ENCODE data around the gene ASB6. TPM values are rescaled to one million over a fixed set of nuclear protein-coding genes. Genes with fewer than 3 reads are reported as not detected.
"Not testable (repeated sequence)": the region's sequence is repeated elsewhere in the genome, so short reads cannot be mapped to it uniquely, and the experiment has no call there.

The ASB6 gene
- total RNA-seq, 1 donor from 2014 or later = 6.6 TPM

DNA sequence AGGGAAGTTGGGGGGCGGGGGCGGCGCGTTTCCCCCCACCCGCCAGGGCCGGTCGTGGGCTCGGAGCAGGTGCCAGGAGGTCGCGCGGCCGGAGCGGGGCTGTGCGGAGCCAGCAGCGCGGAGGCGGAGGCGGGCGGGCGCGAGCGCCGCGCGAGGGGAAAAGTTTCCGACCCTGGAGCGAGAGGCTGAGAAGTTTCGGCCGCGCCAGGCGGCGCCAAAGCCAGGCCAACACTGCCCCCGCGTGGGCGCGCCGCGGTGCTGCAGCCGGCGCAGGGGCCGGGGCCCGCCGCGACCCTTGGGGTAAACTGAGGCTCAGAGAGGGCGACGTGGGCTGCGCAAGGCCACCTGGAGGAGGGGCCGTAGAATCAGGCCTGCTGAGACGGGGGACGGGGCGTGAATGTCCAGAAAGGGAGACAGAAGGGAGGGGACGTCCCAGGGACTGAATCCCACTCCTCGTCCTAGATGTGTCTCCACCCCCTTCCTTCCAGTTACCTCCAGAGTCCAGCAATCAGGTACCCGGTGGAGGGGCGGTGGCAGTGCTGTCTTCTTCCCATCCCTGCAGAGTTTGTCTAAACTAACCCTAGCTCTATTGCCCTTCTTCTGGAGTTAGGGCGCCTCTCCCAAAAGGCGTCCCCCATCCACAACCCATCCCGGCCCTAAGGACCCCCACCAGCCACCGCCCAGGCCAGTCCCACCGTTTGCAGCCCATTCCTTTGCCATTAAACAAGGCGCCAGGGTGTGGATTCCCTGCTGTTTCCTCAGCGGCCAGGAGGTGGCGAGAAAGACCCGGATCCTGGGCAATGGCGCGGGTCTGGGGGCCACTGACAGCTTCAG lies 31.3 kb downstream of the ASB6 start:
- ATAC-seq (peak; percentile 76), DNase-seq (ENCODE audit: low spot score) (peak; percentile 77)

DNA sequence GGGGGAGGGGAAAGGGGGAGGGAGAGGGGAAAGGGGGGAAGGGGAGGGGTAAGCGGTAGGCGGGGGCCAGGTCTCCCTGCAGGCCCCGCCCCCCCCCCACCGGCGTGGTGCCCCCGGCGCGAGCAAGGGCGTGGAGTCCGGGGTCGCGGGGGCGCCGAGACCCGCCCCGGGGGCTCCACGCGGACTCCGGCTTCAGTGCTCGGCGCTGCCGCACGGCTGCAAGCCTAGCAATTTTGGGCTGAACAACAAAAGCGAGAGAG lies 31.8 kb downstream of the ASB6 start:
- ATAC-seq = no peak
- DNase-seq (ENCODE audit: low spot score) = no peak

DNA sequence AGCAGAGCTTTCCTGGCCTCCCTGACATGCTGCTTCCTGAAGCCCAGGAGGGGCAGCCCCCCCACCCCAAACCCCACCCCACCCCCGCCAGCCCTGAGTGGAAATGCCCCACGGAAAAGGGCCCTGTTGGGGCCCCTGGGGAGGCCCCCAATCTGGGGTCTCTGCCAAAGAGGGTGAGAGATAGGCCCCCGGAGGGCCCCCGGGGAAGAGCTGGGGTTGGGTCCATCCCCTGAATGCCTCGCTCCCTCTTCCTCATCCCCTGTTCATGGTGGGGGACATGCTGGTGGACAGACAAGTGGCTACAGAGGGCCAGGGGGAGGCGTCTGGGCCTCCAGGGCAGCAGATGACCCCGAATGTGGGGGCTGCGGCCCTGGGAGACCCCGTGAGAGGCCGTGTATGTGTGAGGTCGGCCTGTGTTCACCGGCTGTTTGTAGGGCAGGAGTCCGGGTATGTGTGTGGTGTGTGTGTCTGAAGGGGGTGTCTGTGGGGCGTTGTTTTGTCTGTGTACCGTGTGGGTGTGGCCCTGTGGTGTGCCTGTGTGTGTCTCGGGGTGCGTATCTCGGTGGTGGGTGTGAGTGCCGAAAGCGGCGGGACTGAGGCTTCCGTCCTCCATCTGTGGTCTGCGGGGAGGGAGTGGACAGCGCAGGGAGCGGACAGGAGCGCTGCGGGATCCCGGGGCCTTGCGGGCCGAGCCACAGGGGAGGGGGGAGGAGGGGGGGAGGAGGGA lies 32.3 kb downstream of the ASB6 start:
- DNase-seq (ENCODE audit: low spot score) (no peak), ATAC-seq (no peak)

- DNase-seq (ENCODE audit: low spot score) = no peak
- ATAC-seq = no peak
Observed at GRCh38 chr9:129608561-129609481, 33.1 kb downstream of the ASB6 start.

DNA sequence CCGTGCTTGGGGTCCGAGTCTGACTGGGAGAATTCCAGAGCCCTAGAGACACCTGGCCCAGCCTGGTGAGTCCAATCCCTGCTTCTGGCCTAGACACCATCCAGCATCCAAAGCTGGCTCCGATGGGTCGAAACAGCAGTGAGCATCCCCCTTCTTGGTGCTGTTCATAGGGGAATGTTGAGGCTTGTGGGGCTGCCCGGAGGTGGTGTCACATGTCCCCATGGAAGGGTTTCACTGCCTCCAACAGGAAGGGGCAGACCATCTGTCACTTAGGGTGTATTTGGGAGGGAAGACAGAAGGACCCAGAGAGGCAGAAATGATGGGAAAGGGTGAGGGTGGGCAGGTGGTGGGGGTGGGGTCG lies 34.9 kb downstream of the ASB6 start:
- DNase-seq (ENCODE audit: low spot score) (no peak), ATAC-seq (no peak)

- ATAC-seq (peak; percentile 57), DNase-seq (ENCODE audit: low spot score) (peak; percentile 82)
Observed at GRCh38 chr9:129606161-129607026, 35.6 kb downstream of the ASB6 start.

GRCh38 chr9:129604766-129605163 lies 37.2 kb downstream of the ASB6 start:
- DNase-seq (ENCODE audit: low spot score) = no peak
- no peak for ATAC-seq

DNA sequence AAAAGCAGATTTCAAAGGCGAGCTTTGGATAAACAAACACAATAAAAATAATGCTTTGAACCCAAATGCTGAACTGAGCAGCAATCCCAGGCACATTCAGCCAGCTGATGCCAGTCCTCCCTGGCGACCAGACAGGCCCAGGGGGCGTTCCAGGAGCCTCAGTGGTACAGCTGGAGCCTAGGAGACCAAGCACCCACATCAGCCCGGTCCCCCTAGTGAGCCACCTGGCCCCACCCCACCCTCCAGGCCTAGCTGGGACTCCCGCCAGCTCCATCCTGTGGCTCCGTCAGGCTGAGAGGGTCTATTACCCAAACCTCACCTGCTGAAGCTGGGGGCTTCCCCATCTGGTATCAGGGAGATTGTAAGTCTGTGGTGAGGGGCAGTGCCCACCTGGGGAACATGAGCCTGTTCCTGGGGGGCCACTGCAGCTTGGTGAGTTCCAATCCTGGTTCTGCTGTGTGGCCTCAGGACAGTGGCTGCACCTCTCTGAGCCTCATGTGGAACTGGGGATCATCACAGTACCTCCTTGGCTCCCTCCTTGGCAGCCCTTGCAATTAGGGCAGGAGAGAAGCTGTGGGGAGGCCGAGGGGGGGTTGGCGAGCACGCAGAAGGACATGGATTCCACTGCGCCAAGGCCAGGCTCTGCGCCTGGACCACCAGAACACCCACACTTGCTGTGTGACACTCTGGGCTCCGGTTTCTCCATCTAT lies 37.7 kb downstream of the ASB6 start:
- DNase-seq (ENCODE audit: low spot score) = no peak
- ATAC-seq = no peak

DNA sequence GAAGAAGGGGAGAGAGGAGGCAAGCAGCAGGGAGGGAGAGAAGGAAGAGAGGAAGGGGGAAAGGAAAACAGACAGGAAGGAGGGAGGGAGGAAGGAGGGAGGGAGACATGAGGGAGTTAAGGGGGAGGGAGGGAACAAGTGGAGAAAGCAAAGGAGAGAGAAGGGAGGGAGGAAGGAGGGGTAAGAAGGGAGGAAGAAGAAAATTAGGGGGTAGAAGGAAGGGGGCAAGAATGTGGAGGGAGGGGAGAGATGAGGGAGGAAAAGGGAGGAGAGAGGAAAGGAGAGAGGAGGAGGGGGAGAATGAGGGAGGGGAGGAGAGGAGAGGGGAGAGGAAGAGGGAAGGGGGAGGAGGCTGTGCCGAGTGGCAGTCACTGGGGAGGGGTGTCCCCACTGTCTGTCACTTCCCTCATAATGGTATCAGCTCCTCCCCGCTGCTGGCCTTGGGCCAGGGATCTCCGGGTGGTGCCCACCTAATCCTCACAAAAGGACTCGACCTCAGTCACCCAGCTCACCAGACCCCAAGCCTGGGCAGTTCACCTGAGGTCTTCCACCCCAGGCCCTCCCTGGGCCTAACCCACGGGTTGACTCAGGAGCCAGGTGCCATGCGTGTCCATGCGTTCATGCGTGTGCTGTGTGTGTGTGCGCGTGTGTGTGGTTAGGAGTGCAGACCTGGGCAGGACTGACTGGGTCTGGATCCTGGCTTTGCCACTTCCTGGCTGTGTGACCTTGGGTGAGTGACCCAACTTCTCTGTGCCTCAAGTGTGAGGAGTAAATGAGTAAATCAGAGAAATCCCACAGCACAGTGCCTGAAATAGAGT lies 39.1 kb downstream of the ASB6 start:
- DNase-seq (ENCODE audit: low spot score) = no peak
- ATAC-seq = no peak

DNA sequence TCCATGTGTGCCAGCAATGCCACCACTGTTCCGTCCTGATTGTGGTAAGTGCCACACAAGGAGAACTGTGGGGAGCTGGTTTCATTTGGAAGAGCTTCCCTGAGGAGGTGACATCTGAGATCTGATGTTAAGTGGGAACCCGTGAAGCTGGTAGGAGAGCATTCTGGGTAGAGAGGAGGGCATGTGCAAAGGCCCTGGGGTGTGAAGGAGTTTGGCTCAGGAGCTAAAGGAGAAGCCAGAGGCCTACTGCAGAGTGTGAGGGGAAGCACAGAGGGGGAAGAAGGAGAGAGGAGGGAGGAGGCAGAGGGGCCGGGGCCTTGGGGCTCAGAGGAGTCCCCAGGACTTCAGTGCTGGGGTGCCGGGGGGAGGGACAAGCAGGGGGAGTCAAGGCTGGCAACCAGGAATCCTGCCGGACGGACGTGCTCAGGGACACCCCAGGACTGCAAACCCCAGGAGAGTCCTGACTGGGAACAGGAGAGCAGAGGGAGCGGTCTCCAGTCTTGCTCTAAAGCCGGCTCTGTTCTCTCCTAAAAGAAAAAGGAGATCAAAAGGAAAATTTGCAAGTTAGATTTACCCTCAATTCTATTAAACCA lies 40.8 kb downstream of the ASB6 start:
- DNase-seq (ENCODE audit: low spot score) (no peak), ATAC-seq (no peak)

DNA sequence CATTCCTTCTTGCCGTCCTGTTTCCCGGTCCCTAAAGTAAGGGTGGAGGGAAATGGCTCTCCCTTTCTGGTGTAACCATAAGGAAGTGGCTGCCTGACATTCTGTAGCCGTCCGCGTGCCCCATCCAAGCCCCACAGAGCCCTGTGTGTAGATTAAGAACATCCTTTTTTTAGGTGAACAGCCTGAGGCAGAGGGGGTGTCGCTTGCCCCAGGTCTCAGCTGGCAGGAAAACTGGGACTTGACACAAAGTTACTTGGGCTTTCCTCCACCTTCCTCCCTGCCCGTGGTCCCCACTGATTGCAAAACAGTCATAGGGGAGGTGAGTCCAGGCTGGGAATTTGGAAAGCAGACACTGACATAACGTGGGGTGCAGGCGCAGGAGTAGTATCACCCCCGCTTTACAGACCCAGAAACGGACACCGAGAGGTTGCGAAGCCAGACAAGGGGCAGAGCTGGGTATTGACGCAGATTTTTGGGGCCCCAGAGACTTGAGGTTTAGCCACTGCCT lies 43.8 kb downstream of the ASB6 start:
- ATAC-seq (no peak), DNase-seq (ENCODE audit: low spot score) (no peak)

DNA sequence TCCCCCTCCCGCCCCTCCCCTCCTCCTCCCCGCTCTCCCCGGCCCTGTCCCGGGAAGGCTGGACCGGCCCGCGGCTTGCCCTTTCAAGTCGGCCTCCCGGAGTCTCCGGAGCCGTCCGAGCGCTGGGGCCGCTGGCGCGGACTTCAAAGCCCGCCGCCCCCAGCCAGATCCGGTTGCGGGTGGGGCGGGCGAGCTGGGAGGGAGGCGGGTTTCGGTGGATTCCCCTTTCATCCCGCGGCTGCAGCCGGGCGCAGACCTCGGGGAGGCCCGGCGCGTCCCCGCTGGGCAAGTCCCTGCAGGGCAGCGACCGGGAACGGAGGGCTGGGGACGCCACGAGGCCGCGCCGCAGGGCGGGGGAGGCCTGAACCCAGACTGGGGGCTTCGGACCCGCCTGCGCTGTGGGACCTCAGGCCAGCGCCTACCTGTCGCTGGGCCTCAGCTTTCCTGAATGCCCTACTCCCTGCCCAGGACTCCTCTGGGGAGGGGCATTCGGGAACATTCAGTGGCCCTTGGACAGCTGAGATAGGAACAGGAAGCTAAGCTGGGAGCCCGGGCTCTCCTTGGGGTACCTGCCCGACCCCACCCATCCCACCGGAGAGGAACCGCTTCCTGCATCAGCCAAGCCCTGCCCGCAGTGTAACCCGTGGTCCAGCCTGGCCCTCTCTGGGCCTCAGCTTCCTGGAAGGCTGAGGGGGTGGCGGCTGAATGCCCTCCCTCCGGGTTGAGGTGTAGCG lies 44.4 kb downstream of the ASB6 start:
- DNase-seq (ENCODE audit: low spot score) (no peak), ATAC-seq (peak; percentile 66)

DNA sequence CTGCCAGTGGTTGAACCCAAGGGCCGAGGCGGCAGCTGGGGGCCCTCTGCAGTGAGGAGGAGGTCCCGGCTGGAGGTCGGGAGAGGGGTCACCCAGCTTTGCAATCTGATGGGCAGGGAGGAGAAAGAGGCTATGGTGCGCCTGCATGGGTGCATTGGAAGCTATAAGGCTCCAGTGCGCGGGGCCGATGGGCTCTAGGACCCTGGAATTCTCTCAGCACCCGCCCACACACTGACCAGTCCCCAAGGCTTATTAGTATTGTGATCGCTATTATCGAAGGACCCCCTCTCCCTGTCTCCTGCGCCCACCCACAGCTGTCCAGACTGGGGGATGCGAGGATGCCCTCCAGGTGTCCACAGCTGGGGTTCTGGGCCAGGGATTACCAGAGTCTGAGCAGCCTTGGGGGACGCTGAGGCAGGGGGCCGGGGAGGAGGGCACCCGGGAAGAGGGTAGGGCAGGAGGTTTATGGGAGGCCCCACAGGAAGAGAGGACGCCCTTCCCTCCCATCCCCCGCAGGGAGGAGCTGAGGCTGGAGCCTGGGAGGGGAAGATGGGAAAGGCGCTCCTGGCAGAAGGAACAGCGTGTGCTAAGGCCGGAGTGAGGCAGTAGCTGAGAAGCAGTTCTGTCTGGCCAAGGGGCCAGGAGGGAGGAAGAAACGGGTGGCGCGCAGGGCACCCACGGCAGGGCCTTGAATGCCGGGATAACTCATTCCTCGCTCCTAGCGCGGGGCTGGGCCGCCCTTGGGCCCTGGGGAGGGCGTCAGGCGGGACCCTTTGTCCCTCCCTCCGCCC lies 45.2 kb downstream of the ASB6 start:
- ATAC-seq (peak; percentile 56), DNase-seq (ENCODE audit: low spot score) (no peak)

DNA sequence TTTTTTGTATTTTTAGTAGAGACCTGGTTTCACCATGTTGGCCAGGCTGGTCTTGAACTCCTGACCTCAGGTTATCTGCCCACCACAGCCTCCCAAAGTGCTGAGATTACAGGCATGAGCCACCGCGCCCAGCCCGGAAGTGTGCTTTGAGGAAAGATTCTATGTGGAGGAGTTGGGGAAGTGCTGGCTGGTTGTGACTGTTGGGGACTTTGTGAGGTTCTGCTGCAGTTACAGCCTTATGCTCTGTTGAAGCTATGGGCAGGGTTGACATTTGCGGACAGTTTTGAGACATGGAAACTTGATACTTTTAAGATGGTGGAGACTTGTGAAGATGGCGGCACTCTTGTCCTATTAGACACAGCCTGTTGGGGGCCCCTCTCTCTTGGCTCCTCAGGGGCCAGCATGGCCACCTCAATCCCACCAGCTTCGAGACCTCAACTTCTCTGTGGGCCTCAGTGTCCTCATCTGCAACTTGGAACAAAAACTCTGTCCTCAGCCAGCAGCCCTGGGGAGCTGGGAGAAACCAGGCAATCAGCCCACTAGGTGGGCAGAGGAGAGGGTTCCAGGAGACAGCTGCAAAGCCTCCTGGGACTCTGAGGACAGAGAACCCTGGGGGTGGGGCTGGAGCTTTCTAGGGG lies 45.9 kb downstream of the ASB6 start:
- DNase-seq (ENCODE audit: low spot score) = no peak
- no peak for ATAC-seq

DNA sequence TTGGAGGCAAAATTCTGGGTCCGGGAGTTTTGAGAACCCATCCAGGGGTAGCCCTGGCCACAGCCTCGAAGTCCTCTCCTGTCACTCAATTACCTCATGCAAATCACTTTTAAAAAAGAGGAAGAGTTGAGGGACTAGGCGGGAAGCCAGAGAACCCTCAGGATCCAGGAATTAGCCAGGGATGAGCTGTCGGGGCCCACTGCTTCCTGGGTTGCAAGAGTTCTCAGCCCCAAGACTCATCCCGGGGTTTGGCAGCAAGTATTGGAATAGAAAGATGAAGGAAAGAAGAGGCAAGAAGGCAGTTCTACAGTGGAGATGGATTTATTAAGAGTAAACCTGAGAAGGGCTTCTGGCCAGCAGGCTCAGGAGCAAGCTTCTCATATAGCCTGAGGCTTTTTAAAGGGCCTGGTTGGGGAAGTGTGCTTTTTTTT lies 46.6 kb downstream of the ASB6 start:
- ATAC-seq (no peak), DNase-seq (ENCODE audit: low spot score) (no peak)

- no peak for ATAC-seq
- no peak for DNase-seq (ENCODE audit: low spot score)
Observed at GRCh38 chr9:129594632-129595031, 47.3 kb downstream of the ASB6 start.

DNA sequence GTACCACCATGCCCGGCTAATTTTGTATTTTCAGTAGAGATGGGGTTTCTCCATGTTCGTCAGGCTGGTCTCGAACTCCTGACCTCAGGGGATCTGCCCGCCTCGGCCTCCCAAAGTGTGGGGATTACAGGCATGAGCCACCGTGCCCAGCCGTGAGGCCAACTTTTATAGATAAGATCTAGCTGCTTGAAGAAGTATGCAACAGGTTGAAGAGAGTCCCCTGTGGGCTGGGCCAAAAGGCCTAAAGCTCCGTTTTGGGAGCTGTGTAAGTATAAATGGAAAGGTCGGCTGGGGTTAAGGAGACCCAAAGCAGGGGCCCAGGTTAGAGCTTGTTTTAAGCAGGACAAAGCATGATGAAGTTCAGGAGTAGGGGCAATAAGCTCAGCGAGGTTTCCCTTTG lies 49.2 kb downstream of the ASB6 start:
- not testable (repeated sequence) for DNase-seq (ENCODE audit: low spot score); ATAC-seq
